Measurements from ENCODE around the gene HDHD5.

The HDHD5 gene

DNA sequence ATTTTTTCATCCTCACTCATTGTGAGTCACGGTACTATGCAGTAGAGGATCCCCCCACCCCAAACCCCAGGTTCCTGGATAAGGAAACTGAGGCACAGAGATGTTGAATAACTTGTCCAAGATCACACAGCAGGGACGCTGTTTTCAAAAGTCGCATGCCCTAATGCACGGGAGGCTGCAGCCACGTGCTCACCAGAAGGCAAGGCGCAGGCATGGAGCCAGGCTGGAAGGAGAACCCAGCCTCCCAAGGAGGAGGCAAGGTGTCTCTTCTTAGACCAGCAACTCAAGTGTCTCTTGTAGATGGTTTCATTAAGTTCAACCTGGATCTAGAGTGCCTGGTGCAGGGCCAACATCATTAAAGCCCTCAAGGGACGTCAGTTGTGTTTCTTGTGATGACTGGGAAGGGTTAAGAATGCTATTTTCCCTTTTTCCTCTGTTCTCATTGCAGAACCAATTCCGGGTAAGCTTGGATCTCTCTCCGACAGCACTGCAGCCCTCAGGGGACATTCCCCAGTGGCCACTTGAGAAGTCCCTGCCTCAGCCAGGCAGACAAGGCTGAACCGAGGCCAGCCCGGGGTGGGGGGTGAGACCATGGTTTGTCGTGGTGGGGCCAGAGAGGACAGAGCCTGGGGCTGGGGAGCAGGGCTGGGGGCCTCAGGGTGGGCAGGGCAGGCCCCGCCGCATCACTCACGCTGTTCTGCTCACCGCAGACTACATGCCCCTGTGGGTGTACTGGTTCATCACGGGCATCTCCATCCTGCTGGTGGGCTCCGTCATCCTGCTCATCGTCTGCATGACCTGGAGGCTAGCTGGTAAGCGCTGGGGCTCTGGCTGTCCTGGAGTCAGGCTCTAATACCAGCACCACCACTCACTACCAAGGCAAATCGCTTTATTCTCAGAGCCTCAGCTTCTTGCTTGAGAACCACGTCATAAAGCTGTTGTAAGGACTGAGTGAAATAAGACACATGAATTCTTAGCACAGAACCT lies 53.6 kb downstream of the HDHD5 start:
- DNase-seq (ENCODE audit: low read depth), result no peak

GRCh38 chr22:17104336-17104935 lies 54.6 kb downstream of the HDHD5 start:
- DNase-seq (ENCODE audit: low read depth), result no peak

GRCh38 chr22:17103351-17103750 lies 55.7 kb downstream of the HDHD5 start:
- no peak for DNase-seq (ENCODE audit: low read depth)

DNA sequence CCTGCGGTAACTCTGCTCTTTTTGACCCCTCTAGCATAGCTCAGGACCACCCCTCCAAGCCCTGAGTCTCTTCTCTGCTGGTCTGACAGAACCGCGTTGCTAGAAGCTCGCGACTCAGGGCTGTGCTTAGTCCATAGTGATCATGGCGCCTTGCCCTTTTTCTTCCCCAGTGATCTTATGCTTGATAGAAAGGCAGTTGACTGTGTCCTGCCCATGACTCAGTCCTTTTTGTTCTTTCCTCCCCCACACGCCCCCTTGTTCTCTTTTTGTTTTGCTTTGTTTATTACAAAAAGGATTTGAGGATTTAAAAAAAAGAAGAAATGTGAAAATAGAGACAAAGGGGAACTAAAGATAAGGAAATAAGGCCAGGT lies 56.8 kb downstream of the HDHD5 start:
- DNase-seq (ENCODE audit: low read depth), result no peak

GRCh38 chr22:17101475-17102296 lies 57.4 kb downstream of the HDHD5 start:
- no peak for DNase-seq (ENCODE audit: low read depth)

DNA sequence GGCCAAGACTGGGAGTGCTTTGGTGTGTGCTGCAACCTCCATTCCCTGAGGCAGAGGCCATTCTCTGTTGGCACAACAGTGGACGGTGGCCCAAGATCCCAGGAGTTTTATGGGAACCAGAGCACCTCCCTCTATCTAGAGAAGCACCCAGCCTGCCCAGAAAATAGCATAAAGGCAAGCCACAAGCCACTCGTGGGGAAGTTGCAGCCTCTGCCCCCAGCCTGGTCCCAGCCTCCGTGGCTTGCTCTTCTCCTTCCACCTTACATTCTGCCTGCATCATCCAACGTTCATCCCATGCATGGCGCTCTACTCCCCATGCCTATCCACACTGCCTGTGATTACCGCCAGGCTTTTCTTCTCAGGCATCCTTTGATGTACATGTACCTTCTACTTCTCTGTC lies 58.5 kb downstream of the HDHD5 start:
- no peak for DNase-seq (ENCODE audit: low read depth)

GRCh38 chr22:17098379-17098819 lies 60.7 kb downstream of the HDHD5 start:
- DNase-seq (ENCODE audit: low read depth), result peak; percentile 40

GRCh38 chr22:17097701-17098100 lies 61.4 kb downstream of the HDHD5 start:
- no peak for DNase-seq (ENCODE audit: low read depth)

DNA sequence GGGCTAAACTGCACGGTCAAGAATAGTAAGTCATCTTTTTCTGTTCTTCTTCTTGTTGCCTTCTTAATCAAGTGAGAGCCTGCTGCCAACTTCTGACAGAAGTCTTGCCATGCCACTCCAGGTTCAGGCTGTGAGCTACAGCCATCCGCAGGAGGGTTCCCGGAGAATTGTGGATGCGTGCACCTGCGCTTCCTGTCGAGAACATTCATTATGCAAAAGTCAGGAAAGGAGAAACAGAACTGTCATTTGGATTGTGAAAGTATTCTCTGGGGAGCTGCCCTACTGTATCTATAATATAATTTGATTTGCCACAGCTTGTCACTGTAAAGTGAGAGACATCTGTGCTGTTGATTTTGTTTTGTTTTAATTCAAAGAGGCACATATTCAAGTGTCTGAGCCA lies 62.0 kb downstream of the HDHD5 start:
- DNase-seq (ENCODE audit: low read depth), result no peak

- no peak for DNase-seq (ENCODE audit: low read depth)
Measured at GRCh38 chr22:17096071-17096470, 63.0 kb downstream of the HDHD5 start.

DNA sequence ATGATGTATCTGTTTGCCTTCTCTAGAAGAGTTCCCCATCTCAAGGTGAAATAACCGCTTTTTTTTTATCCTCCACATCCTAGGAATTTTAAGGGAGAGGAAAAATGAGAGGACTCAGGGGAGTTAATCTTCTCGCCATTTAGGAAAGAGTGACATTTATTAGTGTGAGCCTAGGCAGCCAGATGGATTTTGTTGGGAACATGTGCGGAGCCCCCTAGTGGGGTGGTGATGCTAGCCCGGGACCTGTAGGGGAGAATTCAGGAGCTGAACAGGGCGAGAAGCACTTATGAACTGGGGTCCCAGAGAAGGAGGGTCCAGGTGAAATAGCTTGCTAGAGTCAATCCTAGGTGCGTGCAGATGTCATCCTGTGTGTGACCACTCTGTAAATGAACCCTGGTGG lies 63.5 kb downstream of the HDHD5 start:
- DNase-seq (ENCODE audit: low read depth), result no peak

GRCh38 chr22:17093081-17093480 lies 66.0 kb downstream of the HDHD5 start:
- DNase-seq (ENCODE audit: low read depth), result no peak

DNA sequence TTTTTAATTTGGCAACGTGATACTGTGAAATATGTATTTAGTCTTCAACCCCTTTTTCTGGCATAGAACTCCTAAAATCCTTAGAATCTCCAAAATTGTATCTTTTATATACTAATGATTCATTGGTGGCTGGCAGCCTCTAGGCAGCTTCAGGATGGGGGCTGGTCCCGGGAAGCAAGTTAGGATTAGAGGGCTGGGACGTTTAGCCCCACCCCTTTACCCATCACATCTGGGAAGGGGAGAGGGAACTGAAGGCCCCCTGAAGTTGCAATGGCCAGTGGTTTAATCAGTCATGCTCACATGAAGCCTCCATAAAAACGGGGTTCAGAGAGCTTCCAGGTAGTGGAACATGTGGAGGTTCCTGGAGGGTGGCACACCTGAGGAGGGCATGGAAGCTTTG lies 67.2 kb downstream of the HDHD5 start:
- DNase-seq (ENCODE audit: low read depth), result no peak

DNA sequence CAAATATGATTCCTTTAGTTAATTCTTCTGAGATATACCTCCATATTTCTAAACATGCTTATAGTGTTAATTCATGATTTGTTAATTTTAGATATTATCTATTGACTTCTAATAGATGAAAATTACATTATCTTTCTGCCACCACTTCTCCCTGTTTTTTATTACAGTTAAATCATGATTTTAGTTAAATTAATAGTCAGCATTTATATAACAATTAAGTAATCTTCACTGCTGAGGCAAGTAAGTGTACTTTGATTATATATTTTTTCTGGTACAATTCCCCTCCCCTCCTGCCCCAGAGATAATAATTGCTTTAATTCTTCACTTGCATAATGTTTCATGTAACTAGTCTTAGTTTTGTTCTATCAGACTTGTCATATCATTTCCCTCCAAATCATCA lies 68.5 kb downstream of the HDHD5 start:
- DNase-seq (ENCODE audit: low read depth), result no peak
